ENCODE results near the gene GALK2.

GRCh38 chr15:49323207-49323606, 153.2 kb downstream of the GALK2 start:
- TF ChIP-seq CTCF (conservative IDR thresholded peaks at IDR 0.05; ENCODE audit: low read depth, low read length) (no peak), EZH2 (IDR thresholded peaks at IDR 0.05; ENCODE audit: borderline replicate concordance, low read depth, low read length, poor library complexity, severe bottlenecking) (no peak)
